SKM-1 treated with dmso at 0.1 percent for 144 hours (cell line): ENCODE data around the gene ZBTB17.
"Not testable (repeated sequence)": the region's sequence is repeated elsewhere in the genome, so short reads cannot be mapped to it uniquely, and the experiment has no call there.

Experiments used
- DNase-seq: peaks from one replicate; lab custom pipeline; 2025; ENCODE audit not compliant: unreplicated experiment; lab: John Stamatoyannopoulos, UW

Gene ZBTB17

DNA sequence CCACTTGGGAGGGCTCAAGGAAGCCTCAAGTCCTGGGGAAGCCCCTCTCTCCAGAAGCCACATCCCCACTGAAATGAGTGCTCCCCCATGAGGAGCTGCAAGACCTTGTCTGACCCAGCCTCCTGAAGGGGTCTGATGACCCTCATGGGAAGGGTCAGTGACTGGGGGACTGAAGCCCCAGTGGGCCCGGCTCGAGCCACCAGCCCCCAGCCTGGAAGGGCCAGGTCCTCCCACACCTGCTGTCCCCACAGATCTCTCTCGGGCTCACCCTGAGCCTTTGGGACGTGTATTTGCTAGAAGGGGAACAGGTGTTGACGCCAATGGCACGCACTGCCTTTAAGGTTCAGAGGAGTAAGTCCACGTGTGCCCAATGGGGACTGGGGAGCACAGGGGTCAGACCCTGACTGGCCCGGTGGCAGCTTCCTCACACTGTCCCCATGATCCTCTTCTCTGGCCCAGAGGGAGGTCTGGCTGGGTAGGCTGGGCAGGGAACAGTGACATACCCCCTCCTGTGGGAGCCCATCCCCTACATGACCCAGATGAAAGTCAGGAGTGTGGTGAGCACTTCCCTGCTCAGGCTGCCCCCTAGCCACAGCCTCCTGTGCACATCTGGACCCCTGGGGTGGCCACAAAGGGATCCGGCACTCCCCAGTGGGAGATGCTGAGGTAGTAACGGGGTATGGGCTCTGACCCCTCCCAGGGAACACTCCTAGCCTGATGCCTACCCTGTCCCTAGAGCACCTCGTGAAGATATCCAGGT lies 15.7 kb upstream of the ZBTB17 start:
- DNase-seq: no peak

DNA sequence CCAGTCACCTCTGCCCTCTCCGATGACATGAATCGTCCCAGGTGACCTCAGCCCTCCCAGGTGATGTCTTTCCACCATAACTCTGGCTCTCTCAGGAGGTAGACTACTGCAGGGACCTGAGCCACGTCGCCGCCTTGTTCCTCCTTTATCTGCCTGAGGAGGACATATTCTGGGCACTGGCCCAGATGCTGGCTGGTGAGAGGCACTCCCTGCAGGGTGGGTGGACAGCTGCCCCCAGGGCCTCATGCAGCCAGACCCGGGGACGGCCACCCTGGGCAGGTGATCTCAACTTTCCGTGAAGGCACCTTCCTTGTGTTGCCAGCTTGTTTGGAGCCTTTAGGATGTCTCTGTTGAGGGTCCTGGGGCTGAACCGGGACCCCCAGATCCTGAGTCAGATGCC lies 13.9 kb upstream of the ZBTB17 start:
- no peak for DNase-seq

DNA sequence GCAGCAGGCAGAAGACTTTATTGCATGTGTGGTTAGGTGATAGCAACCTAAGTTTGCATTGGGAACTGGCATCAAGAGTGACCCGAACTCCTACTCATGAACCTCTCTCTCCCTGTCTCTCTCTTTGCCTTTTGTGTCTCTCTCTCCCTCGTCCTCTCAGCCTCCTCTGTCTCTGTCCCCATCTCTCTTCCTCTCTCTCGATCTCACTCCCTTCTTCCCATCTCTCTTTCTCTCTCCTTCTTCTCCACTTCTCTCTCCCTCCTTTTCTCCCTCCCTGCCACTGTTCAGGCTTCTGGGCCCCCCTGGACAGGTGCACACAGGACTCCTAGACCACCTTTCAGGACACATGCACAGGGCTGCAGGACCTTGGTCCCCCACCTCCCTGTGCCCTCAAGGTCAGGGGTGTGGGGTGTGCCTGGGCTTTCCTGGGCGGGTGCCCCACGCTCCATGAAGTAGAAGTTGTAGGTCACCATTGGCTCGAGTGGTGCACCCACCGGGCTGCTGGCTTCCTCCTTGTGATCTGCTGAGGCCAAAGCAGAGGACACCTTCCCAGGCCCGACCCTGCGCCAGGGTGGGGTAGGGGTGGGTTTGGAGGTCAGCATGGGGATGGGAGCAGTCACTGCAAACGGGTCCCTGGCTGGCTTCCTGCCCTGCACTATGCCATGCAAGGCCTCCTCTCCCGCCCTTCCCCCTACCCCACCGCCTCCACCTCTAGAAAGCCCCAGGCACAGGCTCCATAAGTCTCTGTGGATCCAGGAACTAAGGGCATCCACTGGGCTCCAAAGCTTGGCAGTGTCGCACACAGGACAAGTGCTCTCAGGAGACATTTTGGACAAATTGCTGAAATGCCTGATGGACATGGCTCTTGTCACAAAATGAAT lies 13.2 kb upstream of the ZBTB17 start:
- no peak for DNase-seq

DNA sequence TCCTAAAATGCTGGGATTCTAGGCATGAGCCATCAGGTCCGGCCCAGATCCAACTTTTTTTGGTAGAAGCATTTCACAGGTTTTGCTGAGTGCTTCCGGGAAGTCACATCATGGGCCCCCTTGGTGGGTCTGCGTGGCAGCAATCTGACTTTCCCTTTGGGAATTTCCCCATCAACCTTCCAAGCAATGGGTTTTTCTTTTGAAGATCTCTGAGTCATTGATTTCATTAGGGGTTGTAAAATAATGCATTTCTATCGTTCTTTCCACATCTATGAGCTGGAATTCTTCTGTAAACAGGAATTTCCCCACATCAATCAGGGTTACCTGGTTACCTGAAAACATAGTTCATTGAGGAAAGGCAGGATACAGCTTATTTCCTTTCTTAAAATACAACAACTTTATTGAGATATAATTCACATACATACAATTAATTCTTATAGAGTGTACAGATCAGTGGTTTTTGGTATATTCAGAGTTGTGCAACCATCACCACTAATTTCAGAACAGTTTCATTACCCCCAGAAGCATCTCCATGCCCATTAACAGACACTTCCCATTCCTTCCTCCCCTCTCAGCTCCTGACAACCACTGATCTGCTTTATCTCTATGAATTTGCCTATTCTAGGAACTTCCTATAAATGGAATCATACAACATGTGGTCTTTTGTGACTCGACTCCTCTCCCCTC lies 9.9 kb upstream of the ZBTB17 start:
- peak; percentile 13 for DNase-seq

DNA sequence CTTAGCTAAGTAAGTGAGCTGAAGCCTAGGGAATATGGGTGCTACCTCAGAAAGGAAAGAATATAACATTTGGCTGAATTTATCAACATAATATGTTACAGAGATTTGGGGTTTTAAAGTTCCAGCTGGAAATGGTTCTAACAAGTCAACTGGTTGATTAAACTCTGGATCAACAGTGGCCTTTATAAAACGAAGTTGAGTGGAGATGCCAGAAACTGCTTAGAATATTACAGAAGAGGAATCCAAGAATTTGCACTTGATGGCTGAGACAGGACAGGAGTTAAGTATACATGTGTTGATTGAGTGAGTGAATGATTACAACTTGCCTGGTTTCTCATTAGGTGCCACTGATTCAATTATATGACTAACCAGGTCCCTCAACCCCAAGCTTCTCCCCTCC lies 7.4 kb upstream of the ZBTB17 start:
- DNase-seq: no peak

DNA sequence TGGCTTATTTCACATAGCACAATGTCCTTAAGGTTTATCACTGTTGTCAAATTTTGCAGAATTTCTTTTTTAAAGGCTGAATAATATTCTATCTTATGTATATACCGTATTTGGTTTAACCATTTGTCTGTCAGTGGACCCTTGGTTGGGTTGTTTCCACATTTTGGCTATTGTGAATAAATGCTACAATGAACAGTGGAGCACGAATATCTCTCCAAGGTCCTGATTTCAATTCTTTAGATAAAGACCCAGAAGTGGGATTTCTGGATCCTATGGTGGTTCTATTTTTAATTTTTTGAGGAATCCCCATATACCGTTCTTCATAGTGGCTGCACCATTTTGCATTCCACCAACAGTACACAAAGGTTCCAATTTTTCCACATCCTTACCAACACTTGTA lies 5.8 kb upstream of the ZBTB17 start:
- DNase-seq: no peak

DNA sequence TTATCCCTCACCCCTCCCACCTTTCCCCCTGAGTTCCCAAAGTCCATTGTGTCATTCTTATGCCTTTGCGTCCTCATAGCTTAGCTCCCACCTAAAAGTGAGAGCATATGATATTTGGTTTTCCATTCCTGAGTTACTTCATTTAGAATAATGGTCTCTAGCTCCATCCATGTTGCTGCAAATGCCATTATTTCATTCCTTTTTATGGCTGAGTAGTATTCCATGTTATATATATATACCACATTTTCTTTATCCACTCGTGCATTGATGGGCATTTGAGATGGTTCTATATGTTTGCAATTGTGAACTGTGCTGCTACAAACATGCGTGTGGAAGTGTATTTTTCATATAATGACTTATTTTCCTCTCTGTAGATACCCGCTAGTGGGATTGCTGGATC lies 2.0 kb upstream of the ZBTB17 start:
- not testable (repeated sequence) for DNase-seq

DNA sequence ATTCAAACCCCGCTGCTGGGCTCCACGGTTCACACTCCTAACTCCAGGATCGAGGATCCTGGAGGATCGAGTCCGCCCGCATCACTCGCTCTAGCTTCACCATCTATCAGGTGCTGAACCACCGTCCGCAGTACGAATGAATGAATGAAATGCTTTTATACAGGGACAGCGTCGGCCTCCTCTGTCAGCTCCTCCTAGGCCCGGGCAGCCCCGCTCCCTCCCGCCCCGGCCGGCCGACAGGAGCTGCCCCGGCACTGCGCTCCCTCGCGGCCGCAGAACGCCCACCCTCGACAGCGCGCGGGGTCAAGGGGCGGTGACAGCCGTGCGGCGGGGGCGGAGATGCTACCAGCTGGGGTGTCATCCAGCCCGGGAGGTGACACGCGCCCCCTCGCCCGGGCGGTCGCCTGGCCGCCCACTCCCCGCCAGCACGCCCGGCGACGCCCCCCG lies 520 bp downstream of the ZBTB17 start:
- DNase-seq: peak; percentile 7

DNA sequence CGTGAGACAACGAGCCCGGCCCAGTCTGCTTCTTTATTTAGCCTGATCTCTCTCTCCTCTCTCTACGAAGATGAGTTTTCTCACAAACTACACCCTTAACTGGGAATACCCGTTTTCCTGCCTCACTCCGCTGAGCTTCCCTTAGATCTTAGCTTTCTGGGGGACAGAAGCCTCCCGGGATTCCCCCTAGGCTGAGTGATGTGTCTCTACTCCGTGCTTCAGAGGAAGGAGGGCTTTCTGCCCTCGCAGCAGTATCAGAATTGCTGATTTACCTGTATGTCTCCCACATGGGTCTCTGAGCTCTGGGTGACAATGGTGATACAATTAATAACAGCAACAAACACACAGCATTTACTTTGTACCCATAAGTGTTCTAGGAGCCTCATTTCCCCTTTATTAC lies 1.0 kb downstream of the ZBTB17 start:
- no peak for DNase-seq

DNA sequence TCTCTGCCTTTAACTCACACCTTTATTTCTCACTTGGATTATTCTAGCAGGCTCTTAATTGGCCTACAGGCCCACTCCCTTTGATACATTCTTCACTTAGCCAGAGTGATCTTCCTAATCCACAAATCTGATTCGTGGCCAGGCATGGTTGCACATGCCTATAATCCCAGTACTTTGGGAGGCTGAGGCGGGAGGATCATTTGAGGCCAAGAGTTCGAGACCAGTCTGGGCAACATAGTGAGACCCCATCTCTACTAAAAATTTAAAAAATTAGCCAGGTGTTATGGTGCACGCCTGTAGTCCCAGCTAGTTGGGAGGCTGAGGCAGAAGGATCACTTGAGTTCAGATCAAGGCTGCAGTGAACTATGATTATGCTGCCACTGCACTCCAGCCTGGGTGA lies 2.1 kb downstream of the ZBTB17 start:
- DNase-seq: no peak

DNA sequence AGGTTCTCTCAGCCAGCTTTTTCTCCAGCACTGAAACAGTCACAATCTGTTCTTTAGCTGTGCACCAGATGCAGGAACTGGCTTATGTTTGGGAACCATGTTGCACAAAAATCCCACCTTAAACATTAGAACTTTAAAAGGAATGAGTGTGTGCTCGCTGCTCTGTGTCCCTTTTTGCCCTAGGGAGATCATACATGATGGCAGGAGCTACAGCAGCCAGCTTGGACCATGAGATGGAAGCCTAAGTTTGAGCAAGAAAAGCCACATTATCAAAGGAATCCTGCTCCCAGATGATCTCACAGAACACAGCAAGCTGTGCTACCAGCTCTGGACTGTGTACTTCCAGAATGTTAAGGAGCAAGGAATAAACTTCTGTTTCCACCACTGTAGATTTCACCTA lies 3.5 kb downstream of the ZBTB17 start:
- no peak for DNase-seq

DNA sequence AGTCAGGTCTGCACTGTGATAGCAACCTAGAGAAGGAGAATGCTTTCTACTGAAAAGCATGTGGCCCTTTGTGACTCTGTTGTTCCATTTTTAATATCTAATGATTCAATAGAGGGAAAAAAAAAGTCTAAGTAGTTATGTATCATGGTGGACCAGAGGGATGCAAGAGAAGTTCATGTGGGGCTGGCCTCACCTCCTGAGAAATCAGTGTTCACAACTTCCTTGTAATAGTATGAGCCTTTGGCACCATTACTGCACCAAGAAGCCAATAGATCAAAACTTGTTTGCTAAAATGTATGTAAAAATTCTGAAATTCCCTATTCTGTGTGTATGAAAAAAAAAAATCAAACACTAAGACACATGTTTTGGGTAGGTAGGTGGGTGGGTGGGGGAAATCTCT lies 5.0 kb downstream of the ZBTB17 start:
- DNase-seq: no peak

DNA sequence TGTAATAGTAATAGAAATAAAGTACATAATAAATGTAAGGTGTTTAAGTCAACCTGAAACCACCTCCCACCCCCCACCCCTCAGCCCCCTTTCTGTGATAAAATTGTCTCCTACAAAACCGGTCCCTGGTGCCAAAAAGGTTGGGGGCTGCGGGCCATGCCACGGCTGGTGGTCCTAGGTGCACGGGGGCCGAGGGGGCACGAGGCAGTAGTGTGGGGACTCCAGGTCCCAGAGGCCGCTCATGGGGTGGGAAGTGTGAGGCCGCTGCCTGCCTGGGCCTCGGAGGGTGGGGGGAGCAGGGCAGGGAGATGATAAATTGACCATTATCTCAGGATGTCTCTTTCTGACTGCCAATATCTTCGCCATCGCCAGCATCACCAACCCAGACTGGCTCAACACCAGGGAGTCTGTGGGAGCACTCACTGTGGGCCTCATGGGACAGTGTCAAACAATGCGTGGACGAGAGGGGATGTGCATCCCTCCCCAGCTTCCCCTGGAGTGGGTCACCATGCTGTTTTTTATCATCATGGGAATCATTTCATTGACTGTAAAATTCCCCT lies 6.5 kb downstream of the ZBTB17 start:
- DNase-seq: no peak

DNA sequence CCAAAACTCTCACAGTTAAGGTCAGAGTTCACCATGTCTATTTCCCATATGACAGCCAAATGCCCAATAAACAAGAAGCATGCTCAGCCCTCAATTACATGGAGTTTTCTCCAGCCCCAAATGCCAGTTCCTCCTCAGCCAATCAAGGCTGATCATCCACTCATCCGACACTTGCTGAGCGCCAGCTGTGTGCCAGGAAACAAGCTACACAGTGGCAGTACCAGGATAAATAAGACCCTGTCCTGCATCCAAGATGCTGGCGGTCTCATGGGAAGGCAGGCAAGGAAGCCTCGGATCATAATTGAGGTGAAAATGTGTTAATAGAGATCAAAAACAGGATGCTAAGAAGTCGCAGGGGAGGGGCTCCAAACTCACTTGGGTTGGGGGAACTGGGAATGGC lies 7.7 kb downstream of the ZBTB17 start:
- DNase-seq: no peak

DNA sequence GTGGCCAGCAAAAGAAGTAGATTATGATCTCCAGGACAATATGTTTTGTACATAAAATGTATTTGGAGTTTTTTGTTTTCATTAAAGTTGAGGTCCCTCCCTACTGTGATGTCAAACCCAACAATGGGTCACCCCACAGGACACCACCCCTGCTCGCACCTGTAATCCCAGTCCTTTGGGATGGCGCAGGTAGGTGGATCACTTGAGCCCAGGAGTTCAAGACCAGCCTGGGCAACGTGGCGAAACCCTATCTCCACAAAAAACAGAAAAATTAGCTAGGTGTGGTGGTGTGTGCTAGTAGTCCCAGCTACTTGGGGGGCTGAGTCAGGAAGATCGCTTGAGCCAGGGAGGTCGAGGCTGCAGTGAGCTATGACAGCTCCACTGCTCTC lies 9.0 kb downstream of the ZBTB17 start:
- DNase-seq: no peak

DNA sequence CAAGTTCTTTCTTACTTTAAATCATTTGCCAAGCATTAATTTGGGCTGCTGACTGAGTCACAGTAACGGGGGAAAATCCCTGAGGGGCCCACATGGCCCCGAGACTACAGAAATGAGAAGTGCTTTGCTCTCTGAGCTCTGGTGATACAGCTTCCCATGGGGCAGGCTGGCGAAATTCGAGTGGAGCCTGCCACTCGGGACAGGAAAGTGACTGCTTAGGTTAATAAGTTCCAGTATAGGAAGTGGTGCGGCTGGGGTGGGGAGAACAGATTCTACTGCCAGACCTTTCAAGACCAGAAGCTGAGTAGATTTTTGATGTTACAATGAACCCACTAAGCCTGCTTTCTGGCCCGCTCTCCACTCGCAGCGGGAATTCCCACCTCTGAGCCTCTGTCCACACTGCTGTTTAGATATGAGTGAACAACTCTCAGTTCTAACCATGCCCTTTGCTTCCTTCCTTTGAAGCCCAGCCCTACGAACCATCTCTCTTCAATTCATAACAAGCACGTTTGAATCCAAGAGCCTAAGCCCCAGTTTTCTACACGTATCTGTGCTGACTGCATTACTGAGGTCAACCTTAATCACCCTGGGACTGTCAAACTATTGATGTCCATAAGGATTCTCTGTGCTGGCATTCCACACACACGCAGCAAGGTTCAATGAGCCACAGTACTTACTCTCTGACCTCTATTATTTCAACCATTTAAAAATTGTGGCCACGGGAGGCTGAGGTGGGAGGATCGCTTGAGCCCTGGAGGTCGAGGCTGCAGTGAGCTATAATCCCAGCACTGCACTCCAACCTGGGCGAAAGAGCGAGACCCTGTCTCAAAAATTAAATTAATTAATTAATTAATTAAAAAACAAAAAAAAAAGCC lies 9.6 kb downstream of the ZBTB17 start:
- DNase-seq: no peak

DNA sequence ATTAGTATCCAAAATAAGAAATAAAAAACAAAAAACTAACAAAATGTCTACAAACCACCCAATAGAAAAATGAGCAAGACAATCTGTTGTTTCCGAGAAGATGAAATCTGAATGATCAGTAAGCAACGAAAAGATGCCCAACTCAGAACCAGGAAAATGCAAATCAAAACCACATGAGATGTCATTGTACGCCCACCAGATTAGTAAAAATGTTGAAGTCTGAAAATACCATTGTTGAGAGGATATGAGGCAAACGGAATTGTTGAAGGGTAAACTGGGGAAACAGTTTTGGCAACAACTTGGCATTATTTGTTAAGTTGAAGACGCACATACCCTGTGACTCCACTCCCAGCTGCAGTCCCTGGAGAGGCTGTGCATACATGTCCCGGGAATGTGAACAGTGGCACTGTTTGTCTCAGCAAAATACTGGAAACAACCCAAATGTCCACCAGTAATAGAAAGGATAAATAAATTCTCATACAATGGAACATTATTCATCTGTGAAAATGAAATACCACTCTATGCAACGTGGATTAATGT lies 10.6 kb downstream of the ZBTB17 start:
- no peak for DNase-seq

DNA sequence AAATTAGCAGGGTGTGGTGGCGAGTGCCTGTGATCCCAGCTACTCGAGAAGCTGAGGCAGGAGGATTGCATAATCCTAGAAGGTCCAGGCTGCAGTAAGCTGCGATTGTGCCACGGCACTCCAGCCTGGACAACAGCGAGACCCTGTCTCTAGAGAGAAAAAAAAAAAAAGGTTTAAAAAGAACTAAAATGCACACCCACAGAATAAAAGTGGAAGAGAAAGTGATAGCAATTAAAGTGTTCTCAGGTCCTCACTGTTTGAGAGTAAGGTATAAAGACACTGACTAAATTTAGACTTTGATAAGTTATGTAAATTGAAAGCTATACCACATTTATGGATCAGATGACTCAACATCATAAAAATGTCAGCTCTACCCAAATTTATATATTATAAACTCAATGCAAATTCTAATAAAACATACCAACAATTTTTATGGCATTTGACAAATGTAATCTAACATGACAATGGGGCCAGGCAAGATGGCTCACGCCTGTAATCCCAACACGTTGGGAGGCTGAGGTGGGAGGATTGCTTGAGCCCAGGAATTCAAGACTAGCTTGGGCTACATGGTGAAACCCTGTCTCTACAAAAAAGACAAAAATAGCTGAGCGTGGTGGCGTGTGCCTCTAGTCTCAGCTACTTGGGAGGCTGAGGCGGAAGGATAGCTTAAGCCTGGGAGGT lies 11.8 kb downstream of the ZBTB17 start:
- no peak for DNase-seq

DNA sequence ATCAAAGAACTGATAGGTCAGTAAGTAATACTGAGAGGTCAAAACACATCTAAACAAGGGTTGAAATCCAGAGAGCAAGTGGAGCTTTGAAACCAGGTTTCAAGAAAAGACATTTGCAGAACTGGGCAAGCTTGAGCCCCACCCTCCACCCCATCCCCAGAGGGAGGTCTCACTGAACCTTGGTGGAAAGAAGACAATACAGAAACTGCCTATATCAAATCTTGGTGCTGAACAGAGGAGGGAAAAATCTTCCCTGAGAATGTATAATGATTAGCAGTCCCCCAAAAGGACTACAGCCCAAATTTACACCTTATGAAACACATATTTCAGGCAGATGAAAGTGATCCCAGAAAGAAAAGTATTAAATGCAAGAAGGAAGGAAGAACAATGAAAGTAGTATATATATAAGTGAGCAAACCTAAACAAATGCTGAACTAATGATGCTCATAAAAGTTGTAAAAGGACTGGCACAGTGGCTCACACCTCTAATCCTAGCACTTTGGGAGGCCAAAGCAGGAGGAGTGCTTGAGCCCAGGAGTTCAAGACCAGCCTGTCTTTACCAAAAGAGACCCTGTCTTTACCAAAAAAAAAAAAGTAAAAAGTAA lies 12.4 kb downstream of the ZBTB17 start:
- no peak for DNase-seq
